T-cell (primary cell): ENCODE data around the gene IRGM. TPM values are rescaled to one million over a fixed set of nuclear protein-coding genes. Genes with fewer than 3 reads are reported as not detected.
"Not testable (repeated sequence)": the region's sequence is repeated elsewhere in the genome, so short reads cannot be mapped to it uniquely, and the experiment has no call there.

Experiments
- ATAC-seq, 4 experiments: fragments of 200-7000 bp in 3 of 4; fragments of 150-1000 bp in 1 of 4; cut with Tn5 transposase; replicated peaks in 1 of 4; 1 replicate in 3 of 4; 2 replicates in 1 of 4; pipeline ENCODE4 v1.10.0; 2021; ENCODE audit warnings: moderate library complexity in 3 of 4, mild to moderate bottlenecking in 2 of 4, moderate number of reproducible peaks in 1 of 4
- CTCF ChIA-PET, 2 donors: fragments of 300-600 bp; sonication (Branson Sonifier 250); formaldehyde crosslinking; loops; one replicate each; lab custom pipeline; 2022; ENCODE audit warnings: antibody characterized with exemption in 2 of 2; lab: Charles Lee
- POLR2A ChIA-PET, 2 donors: fragments of 300-600 bp; sonication (Branson Sonifier 250); formaldehyde crosslinking; loops; one replicate each; lab custom pipeline; 2022; ENCODE audit warnings: antibody characterized with exemption in 2 of 2; lab: Charles Lee
- DNase-seq, 35 experiments: peaks; one replicate each; pipeline versions ENCODE4 v3.0.0 to v3.0.0-alpha.2; 2013 to 2023
- H3K27ac ChIP-seq: one replicate; pipeline ENCODE4 v1.5.1; 2013; ENCODE audit warnings: low read length
- H3K27me3 ChIP-seq, 2 experiments: replicated peaks in 1 of 2; 1 replicate in 1 of 2; 2 replicates in 1 of 2; pipeline versions ENCODE4 v1.6.1 to v1.7.0; 2013; ENCODE audit warnings: low read length in 1 of 2, mixed read lengths in 1 of 2; ENCODE audit not compliant: control insufficient read depth in 2 of 2, insufficient read depth in 2 of 2; ENCODE audit errors: extremely low read depth in 1 of 2
- H3K36me3 ChIP-seq, 2 donors: 1 replicate in 1 of 2; 2 replicates in 1 of 2; pipeline versions ENCODE4 v1.6.1 to v1.7.0; 2013; ENCODE audit warnings: low read length in 1 of 2; ENCODE audit not compliant: control insufficient read depth in 2 of 2, insufficient read depth in 1 of 2; ENCODE audit errors: extremely low read depth in 1 of 2
- H3K4me1 ChIP-seq, 2 experiments: 1 replicate in 1 of 2; 2 replicates in 1 of 2; pipeline versions ENCODE4 v1.6.1 to v1.7.0; 2013; ENCODE audit warnings: low read length in 2 of 2, mixed read lengths in 1 of 2; ENCODE audit not compliant: insufficient read depth in 2 of 2, control insufficient read depth in 1 of 2; ENCODE audit errors: extremely low read depth in 1 of 2
- H3K4me3 ChIP-seq, 2 donors: 1 replicate in 1 of 2; 2 replicates in 1 of 2; pipeline versions ENCODE4 v1.5.1 to v1.7.0; 2013; ENCODE audit warnings: mild to moderate bottlenecking in 2 of 2, low read length in 1 of 2, moderate library complexity in 1 of 2; ENCODE audit not compliant: control insufficient read depth in 1 of 2; ENCODE audit errors: extremely low read depth in 1 of 2
- H3K9me3 ChIP-seq: 2 replicates; pipeline ENCODE4 v1.7.0; 2013
- H3K27ac Mint-ChIP-seq, 2 donors: one replicate each; pipeline ENCODE4 v1.8.0; 2020 to 2021; ENCODE audit warnings: mild to moderate bottlenecking in 2 of 2, mixed read lengths in 2 of 2
- H3K27me3 Mint-ChIP-seq, 2 donors: one replicate each; pipeline ENCODE4 v1.8.0; 2021 to 2022; ENCODE audit warnings: mixed read lengths in 2 of 2
- H3K36me3 Mint-ChIP-seq: one replicate; pipeline ENCODE4 v1.8.0; 2021; ENCODE audit warnings: mixed read lengths
- H3K4me1 Mint-ChIP-seq, 3 donors: one replicate each; pipeline ENCODE4 v1.8.0; 2020 to 2022; ENCODE audit warnings: mixed read lengths in 3 of 3, mild to moderate bottlenecking in 1 of 3
- H3K4me3 Mint-ChIP-seq, 3 donors: one replicate each; pipeline ENCODE4 v1.8.0; 2020 to 2022; ENCODE audit warnings: mild to moderate bottlenecking in 3 of 3, mixed read lengths in 3 of 3, moderate library complexity in 3 of 3
- H3K9me3 Mint-ChIP-seq, 3 donors: one replicate each; pipeline ENCODE4 v1.8.0; 2020 to 2022; ENCODE audit warnings: mixed read lengths in 3 of 3
- WGBS: methylation state at CpG from one replicate; pipeline ENCODE4 v1.1.5; 2013; ENCODE audit warnings: missing lambda C conversion rate; ENCODE audit not compliant: insufficient coverage; 5-methylcytosine and 5-hydroxymethylcytosine counted together
- total RNA-seq, 35 experiments: library from RNA in 6 of 35; stranded (reverse) in 6 of 35; fragments of 120-200 nt in 1 of 35; gene quantifications; one replicate each; pipeline versions ENCODE4 v1.2.1 to v1.2.4 and lab custom pipeline; 2013 to 2026

IRGM gene, protein sequence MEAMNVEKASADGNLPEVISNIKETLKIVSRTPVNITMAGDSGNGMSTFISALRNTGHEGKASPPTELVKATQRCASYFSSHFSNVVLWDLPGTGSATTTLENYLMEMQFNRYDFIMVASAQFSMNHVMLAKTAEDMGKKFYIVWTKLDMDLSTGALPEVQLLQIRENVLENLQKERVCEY
- total RNA-seq (1 to 10 TPM; 2.1 to 3.9 (median 2.9) TPM), total RNA-seq (lab: John Stamatoyannopoulos, UW) (0.43 to 4.2 (median 2.1) reads per million in 29 experiments)
- 6.7 TPM for total RNA-seq (2013)

GRCh38 chr5:150846308-150846653, at the start of gene IRGM:
Gene IRGM (plus strand): TSS chr5:150846521. CDS start chr5:150848124, 1,603 bp downstream.
- H3K36me3 ChIP-seq, H3K36me3 Mint-ChIP-seq, H3K9me3 ChIP-seq, H3K27me3 Mint-ChIP-seq, H3K9me3 Mint-ChIP-seq, H3K27me3 ChIP-seq: not testable (repeated sequence)
- 6% methylated on average over 2 of the region's 3 CpGs for WGBS
- peaks cover 13 to 23% (median 16%) of the 10 kb centered on the region in 3 donors for H3K4me1 Mint-ChIP-seq
- H3K4me3 Mint-ChIP-seq = peak within 1 kb of the TSS; percentile 72 to 79 (median 75)
- ChIA-PET CTCF (interaction anchor here (0.6 to 3.2 kb wide), 31 partner anchors 33 to 601 kb away, joined by 3 to 53 read pairs (median 4); partner anchors contain the start of genes RBM22 (in 2 of the 2), CD74 (in 1 of the 2), DCTN4 (in 1 of the 2) and SLC36A1 (in 1 of the 2)), POLR2A (interaction anchor here (0.5 to 2.0 kb wide), 5 partner anchors 9 to 189 kb away, joined by 3 to 11 read pairs (median 3); partner anchors contain the start of gene RBM22 (in 1 of the 2))
- H3K27ac Mint-ChIP-seq = peak within 1 kb of the TSS; percentile 86 to 92
- DNase-seq = peak in 21 of 35 experiments; percentile 7 to 48 (median 24)
- H3K4me3 ChIP-seq = peak within 1 kb of the TSS in 1 of 2 donors; percentile 42
- peaks cover 5 to 19% of the 10 kb centered on the region in 2 experiments for H3K4me1 ChIP-seq
- peak in 3 of 4 experiments; percentile 8 to 18 (median 10) for ATAC-seq
- H3K27ac ChIP-seq = peak within 1 kb of the TSS; percentile 69

DNA sequence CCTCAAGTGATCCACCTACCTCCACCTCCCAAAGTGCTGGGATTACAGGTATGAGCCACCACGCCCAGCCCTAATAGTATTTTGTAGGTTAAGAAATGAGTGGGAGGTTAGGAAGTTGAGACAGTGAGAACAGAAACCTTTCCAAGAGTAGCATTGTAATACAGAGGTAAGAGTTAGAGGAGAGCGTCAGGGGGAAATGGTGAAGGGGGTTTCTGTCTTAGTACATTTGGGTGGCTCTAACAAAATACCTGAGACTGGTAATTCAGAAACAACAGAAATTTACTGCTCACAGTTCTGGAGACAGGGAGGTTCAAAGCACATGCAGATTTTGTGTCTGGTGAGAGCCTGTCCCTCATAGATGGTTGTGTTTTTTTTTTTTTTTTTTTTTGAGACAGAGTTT, 48.9 kb upstream of the IRGM start:
- no peak overlapping the region for H3K27ac ChIP-seq
- Mint-ChIP-seq H3K9me3 (no peaks in the 10 kb centered on the region), H3K4me1 (peaks cover 0 to 9% (median 4%) of the 10 kb centered on the region in 3 donors), H3K4me3 (no peak overlapping the region), H3K27me3 (peaks cover 0 to 1% of the 10 kb centered on the region in 2 donors), H3K36me3 (peaks cover 12% of the 10 kb centered on the region), H3K27ac (no peak overlapping the region)
- peaks cover 4 to 8% of the 10 kb centered on the region in 2 experiments for H3K4me1 ChIP-seq
- ATAC-seq (no peak), DNase-seq (no peak)
- WGBS = no CpG with 5 or more reads among the region's 2 CpGs
- H3K36me3 ChIP-seq = no peaks in the 10 kb centered on the region
- no peaks in the 10 kb centered on the region for H3K9me3 ChIP-seq
- CTCF ChIA-PET = no interaction called here
- POLR2A ChIA-PET = interaction anchor here in 1 of 2 donors (0.6 kb wide), 1 partner anchor 124 kb away, joined by 6 read pairs; no protein-coding TSS in a partner anchor
- no peaks in the 10 kb centered on the region for H3K27me3 ChIP-seq
- no peak overlapping the region for H3K4me3 ChIP-seq

DNA sequence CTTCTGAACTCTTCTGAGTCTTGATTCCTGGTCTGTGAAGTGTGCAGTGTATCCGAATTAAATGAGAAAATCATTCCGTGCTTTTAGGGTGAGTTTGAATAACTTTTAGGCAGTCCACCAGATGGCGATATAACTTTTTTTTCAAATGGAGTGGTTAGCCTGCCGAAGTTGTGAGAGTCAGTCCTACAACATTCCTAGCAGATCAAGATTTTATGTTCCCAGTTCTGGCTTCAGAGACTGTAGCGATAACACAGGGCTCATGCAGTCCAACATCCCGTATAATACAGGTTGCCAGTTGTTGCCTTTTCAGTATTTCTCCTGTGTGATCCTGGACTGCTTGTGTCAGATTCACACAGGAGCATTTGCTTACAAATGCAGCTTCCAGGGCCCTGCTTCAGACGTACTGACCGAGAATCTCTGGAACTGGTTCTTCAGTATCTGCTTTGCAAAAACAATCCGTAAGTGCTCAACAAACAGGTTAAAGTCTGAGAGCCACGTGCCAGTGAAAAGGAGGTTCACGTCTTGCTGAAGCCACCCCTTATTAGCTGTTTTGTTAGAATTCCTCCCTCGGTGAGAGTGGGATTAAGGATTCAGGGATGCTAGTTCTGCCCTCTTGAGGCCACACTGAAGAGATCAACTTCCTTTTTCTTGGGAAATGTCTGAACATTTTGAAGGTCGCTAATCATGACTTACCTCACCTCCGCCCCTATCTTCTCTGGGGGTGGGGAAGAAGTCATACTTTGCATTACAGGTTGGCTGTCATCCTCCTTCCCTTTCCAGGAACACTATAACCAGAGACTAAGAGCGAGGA, 45.0 kb upstream of the IRGM start:
- peak in 1 of 35 experiments; percentile 72 for DNase-seq
- peak in 1 of 4 experiments; percentile 49 for ATAC-seq
- Histone ChIP-seq H3K9me3 (no peaks in the 10 kb centered on the region), H3K4me3 (no peak overlapping the region), H3K27me3 (no peaks in the 10 kb centered on the region), H3K27ac (no peak overlapping the region), H3K4me1 (peaks cover 4 to 8% of the 10 kb centered on the region in 2 experiments), H3K36me3 (no peaks in the 10 kb centered on the region)
- H3K27me3 Mint-ChIP-seq = peaks cover 0 to 11% of the 10 kb centered on the region in 2 donors
- H3K4me3 Mint-ChIP-seq = no peak overlapping the region
- H3K27ac Mint-ChIP-seq = no peak overlapping the region
- WGBS = 29% methylated on average over 8 of the region's 15 CpGs
- peaks cover 0 to 9% (median 4%) of the 10 kb centered on the region in 3 donors for H3K4me1 Mint-ChIP-seq
- CTCF ChIA-PET = interaction anchor here (0.7 to 3.1 kb wide), 5 partner anchors 12 to 100 kb away, joined by 3 to 31 read pairs (median 4); partner anchors contain the start of genes IRGM (in 1 of the 2) and RBM22 (in 1 of the 2)
- POLR2A ChIA-PET = no interaction called here
- peaks cover 6% of the 10 kb centered on the region for H3K36me3 Mint-ChIP-seq
- no peaks in the 10 kb centered on the region for H3K9me3 Mint-ChIP-seq

GRCh38 chr5:150804388-150804787, 41.9 kb upstream of the IRGM start:
- no peaks in the 10 kb centered on the region for H3K36me3 Mint-ChIP-seq
- no peaks in the 10 kb centered on the region for H3K9me3 Mint-ChIP-seq
- Histone ChIP-seq H3K27ac (no peak overlapping the region), H3K4me3 (no peak overlapping the region), H3K9me3 (no peaks in the 10 kb centered on the region), H3K36me3 (no peaks in the 10 kb centered on the region), H3K4me1 (peaks cover 4 to 8% of the 10 kb centered on the region in 2 experiments), H3K27me3 (no peaks in the 10 kb centered on the region)
- 95% methylated on average over 5 of the region's 6 CpGs for WGBS
- no peak for ATAC-seq
- ChIA-PET CTCF (interaction anchor here (1.1 to 2.9 kb wide), 2 partner anchors 42 to 43 kb away, joined by 3 to 8 read pairs; partner anchors contain the start of gene IRGM (in 1 of the 2)), POLR2A (no interaction called here)
- DNase-seq = no peak
- no peak overlapping the region for H3K27ac Mint-ChIP-seq
- peaks cover 0 to 11% of the 10 kb centered on the region in 2 donors for H3K27me3 Mint-ChIP-seq
- no peak overlapping the region for H3K4me3 Mint-ChIP-seq
- peaks cover 0 to 9% (median 4%) of the 10 kb centered on the region in 3 donors for H3K4me1 Mint-ChIP-seq

DNA sequence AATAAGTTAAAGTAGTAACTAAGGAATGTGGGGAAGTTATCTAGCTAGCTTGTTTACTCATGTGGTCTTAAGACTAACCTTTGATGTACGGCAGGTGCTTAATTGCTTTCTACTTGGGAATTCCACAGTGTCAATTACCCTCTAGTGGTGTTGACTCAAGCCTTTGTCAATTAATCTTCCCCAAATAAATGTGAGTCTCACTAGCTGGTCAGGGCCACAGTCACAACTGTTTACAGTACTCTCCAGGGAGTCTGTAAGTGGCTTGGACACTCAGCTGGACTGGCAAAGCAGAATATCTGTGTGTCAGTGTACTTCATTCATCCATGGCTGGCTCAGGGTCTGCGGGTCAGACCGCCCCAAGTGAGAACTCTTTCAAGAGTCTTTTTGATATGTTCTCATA, 37.0 kb upstream of the IRGM start:
- Mint-ChIP-seq H3K4me3 (no peak overlapping the region), H3K27ac (no peak overlapping the region), H3K27me3 (peaks cover 3 to 9% of the 10 kb centered on the region in 2 donors), H3K4me1 (no peaks in the 10 kb centered on the region), H3K9me3 (no peaks in the 10 kb centered on the region), H3K36me3 (no peaks in the 10 kb centered on the region)
- Histone ChIP-seq H3K4me1 (no peaks in the 10 kb centered on the region), H3K9me3 (no peaks in the 10 kb centered on the region), H3K4me3 (no peak overlapping the region), H3K27me3 (no peaks in the 10 kb centered on the region), H3K27ac (no peak overlapping the region), H3K36me3 (no peaks in the 10 kb centered on the region)
- POLR2A ChIA-PET = no interaction called here
- ATAC-seq = no peak
- CTCF ChIA-PET = interaction anchor here in 1 of 2 donors (2.0 kb wide), 1 partner anchor 38 kb away, joined by 4 read pairs; no protein-coding TSS in a partner anchor
- DNase-seq = no peak
- WGBS = 83% methylated on average over 1 of the region's 3 CpGs

GRCh38 chr5:150815010-150815409, 31.3 kb upstream of the IRGM start:
- POLR2A ChIA-PET = interaction anchor here in 1 of 2 donors (0.6 kb wide), 1 partner anchor 521 kb away, joined by 3 read pairs; no protein-coding TSS in a partner anchor
- peaks cover 0 to 12% of the 10 kb centered on the region in 2 experiments for H3K27me3 ChIP-seq

More at GRCh38 chr5:150815010-150815409, 31.3 kb upstream of the IRGM start:
- Mint-ChIP-seq H3K27ac (no peak overlapping the region), H3K27me3 (peaks cover 3 to 10% of the 10 kb centered on the region in 2 donors), H3K4me3 (no peak overlapping the region), H3K4me1 (no peaks in the 10 kb centered on the region), H3K9me3 (peaks cover 9 to 22% (median 17%) of the 10 kb centered on the region in 3 donors), H3K36me3 (peaks cover 14% of the 10 kb centered on the region)
- Histone ChIP-seq H3K36me3 (no peaks in the 10 kb centered on the region), H3K9me3 (peaks cover 2% of the 10 kb centered on the region), H3K4me1 (no peaks in the 10 kb centered on the region), H3K27ac (no peak overlapping the region), H3K4me3 (no peak overlapping the region)
- ATAC-seq = no peak
- no peak for DNase-seq
- CTCF ChIA-PET = no interaction called here
